Chondrocyte (in vitro differentiated cells): ENCODE measurements around the gene PDLIM7. TPM values are rescaled to one million over a fixed set of nuclear protein-coding genes. Genes with fewer than 3 reads are reported as not detected.
A peak's percentile ranks its signal among the peaks of the same experiment; 100 is the strongest.

Experiments used
- DNase-seq: peaks from one replicate; pipeline ENCODE4 v3.0.0; 2021; ENCODE audit warnings: mixed read lengths, low spot score
- H3K27ac Mint-ChIP-seq: one replicate; pipeline ENCODE4 v1.8.0; 2021; ENCODE audit warnings: mild to moderate bottlenecking, moderate library complexity, mixed read lengths; ENCODE audit not compliant: unreplicated experiment
- H3K27me3 Mint-ChIP-seq: 2 replicates; pipeline ENCODE4 v1.8.0; 2021; ENCODE audit warnings: low read depth, mixed read lengths
- H3K36me3 Mint-ChIP-seq: 2 replicates; pipeline ENCODE4 v1.8.0; 2021; ENCODE audit warnings: low read depth, mixed read lengths
- H3K4me1 Mint-ChIP-seq: 2 replicates; pipeline ENCODE4 v1.8.0; 2021; ENCODE audit warnings: low read depth, mild to moderate bottlenecking, mixed read lengths
- H3K4me3 Mint-ChIP-seq: one replicate; pipeline ENCODE4 v1.8.0; 2021; ENCODE audit warnings: mild to moderate bottlenecking, moderate library complexity, mixed read lengths; ENCODE audit not compliant: unreplicated experiment
- H3K9me3 Mint-ChIP-seq: 2 replicates; pipeline ENCODE4 v1.8.0; 2021; ENCODE audit warnings: low read depth, mixed read lengths
- total RNA-seq: library from RNA; stranded (reverse); gene quantifications from 3 replicates; pipeline ENCODE4 v1.2.1, GENCODE V29; 2021
- TF ChIP-seq, protein P1 (sequence below): fragments of 200-600 bp; sonication (generic); IDR thresholded peaks from 2 replicates; pipeline ENCODE4 v1.5.0; 2021; ENCODE audit warnings: antibody characterized with exemption, mild to moderate bottlenecking, moderate library complexity

The PDLIM7 gene
- total RNA-seq, 1 donor from 2014 or later, result 633 TPM

DNA sequence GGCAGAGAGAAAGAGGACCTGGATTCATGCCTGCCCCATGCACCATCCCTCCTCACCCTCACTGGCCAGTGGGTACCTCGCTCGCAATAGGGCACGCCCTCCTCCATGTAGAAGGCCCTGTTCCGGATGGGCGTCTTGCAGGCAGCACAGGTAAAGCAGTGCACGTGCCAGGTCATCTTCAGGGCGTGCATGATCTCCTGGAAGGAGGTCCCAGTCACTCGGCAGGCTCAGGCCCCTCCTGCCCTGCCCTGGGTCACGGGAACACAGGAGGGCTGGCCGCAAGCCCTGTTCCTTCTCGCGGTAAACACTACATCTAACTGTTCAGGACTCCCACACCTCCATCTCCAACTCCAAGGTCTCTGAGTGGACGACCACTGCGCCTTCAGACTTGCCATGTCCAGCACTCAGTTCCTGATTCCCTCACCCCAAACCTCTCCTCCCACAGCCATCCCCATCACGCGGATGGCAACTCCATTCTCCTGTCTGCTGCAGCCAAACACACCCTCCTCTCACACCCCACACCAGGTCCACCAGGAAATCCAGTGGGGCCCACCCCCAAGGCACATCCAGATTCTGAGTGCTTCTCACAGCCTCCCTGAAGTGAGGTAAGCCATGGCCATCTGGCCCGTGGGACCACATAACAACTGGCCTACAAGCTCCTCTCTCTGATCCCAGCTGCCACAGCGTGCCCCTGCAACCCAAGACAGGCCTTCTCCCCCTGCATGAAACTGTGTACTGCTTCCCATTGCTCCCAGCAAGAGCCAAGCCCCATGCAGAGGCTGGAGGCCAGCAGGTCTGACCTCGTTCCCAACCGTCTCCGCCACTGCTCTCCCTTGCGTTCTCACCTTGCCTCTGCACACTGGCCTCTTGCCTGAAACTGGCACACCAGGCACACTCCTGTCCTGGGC is 13.2 kb downstream of the PDLIM7 start:
- no peaks in the 10 kb centered on the region for H3K27me3 Mint-ChIP-seq
- no peak for DNase-seq
- peaks cover 71% of the 10 kb centered on the region for H3K4me1 Mint-ChIP-seq
- TF ChIP-seq, protein P1, sequence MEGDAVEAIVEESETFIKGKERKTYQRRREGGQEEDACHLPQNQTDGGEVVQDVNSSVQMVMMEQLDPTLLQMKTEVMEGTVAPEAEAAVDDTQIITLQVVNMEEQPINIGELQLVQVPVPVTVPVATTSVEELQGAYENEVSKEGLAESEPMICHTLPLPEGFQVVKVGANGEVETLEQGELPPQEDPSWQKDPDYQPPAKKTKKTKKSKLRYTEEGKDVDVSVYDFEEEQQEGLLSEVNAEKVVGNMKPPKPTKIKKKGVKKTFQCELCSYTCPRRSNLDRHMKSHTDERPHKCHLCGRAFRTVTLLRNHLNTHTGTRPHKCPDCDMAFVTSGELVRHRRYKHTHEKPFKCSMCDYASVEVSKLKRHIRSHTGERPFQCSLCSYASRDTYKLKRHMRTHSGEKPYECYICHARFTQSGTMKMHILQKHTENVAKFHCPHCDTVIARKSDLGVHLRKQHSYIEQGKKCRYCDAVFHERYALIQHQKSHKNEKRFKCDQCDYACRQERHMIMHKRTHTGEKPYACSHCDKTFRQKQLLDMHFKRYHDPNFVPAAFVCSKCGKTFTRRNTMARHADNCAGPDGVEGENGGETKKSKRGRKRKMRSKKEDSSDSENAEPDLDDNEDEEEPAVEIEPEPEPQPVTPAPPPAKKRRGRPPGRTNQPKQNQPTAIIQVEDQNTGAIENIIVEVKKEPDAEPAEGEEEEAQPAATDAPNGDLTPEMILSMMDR, result no peak
- no peaks in the 10 kb centered on the region for H3K9me3 Mint-ChIP-seq
- no peak overlapping the region for H3K4me3 Mint-ChIP-seq
- H3K36me3 Mint-ChIP-seq, result peaks cover 52% of the 10 kb centered on the region
- peak overlapping the region; percentile 90 for H3K27ac Mint-ChIP-seq

DNA sequence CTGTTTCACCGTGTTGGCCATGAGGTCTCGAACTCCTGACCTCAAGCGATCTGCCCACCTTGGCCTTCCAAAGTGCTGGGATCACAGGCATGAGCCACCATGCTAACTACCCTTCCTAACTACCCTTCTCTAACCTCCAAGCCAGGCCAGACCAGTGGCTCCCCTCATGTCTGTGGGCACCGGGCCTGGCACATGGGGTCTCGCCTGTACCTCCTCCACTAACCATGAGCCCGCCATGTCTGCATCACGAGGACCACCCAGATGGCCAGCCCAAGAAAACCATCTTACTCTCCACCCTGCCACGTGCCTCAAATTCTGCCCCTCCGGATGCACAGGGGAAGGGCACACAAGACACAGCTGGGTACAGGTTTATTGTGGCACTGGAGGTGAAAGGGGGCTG is 14.4 kb downstream of the PDLIM7 start:
- H3K4me1 Mint-ChIP-seq, result peaks cover 74% of the 10 kb centered on the region
- no peak overlapping the region for H3K4me3 Mint-ChIP-seq
- no peaks in the 10 kb centered on the region for H3K9me3 Mint-ChIP-seq
- H3K27ac Mint-ChIP-seq, result peak overlapping the region; percentile 87
- peaks cover 45% of the 10 kb centered on the region for H3K36me3 Mint-ChIP-seq
- H3K27me3 Mint-ChIP-seq, result no peaks in the 10 kb centered on the region
- TF ChIP-seq, protein P1, result no peak
- no peak for DNase-seq

DNA sequence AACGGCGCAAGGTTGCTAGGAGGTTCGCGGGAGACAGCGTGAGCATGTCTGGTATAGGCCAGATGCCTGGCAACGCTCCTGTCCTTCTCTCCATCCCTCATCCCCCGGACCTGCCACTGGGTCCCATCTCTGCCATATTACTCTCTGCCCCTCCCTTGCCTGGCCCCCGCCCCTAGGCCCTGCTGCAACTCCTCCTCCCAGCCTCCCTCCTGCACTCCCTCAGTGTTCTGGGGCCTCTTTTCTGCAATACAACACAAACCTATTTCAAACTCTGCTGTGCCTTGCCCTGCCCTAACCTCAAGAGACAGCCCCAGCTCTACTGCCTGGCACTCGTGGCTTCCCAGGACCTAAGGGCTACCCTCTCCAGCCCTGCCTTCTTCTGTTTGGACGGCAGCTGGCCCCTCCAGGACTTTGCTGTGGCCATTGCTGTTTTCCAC is 15.0 kb downstream of the PDLIM7 start:
- Mint-ChIP-seq H3K27me3 (no peaks in the 10 kb centered on the region), H3K4me3 (no peak overlapping the region), H3K4me1 (peaks cover 74% of the 10 kb centered on the region), H3K27ac (peak overlapping the region; percentile 76), H3K9me3 (no peaks in the 10 kb centered on the region), H3K36me3 (peaks cover 40% of the 10 kb centered on the region)
- TF ChIP-seq, protein P1, result no peak
- no peak for DNase-seq

DNA sequence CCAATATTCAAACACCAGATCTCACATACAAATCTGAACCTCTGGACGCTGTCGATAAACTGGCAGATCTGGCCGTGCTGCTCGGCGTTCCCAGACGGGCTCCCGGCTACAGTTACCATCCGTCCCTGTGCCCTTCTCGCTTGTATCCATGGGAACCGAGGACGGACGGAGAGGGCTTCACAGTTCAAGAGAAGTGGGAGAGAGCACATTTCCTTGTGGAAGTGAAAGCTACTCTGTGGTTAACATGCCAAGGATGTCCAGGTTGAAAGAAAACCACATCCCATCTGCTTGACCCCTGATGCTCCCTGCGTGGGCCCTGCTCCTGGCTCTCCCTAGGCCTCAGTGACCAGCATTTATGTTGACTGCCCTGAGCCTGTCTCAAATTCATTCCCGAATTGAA is 17.6 kb downstream of the PDLIM7 start:
- peaks cover 81% of the 10 kb centered on the region for H3K4me1 Mint-ChIP-seq
- H3K4me3 Mint-ChIP-seq, result no peak overlapping the region
- H3K36me3 Mint-ChIP-seq, result peaks cover 22% of the 10 kb centered on the region
- no peaks in the 10 kb centered on the region for H3K9me3 Mint-ChIP-seq
- no peaks in the 10 kb centered on the region for H3K27me3 Mint-ChIP-seq
- TF ChIP-seq, protein P1, result no peak
- H3K27ac Mint-ChIP-seq, result peak overlapping the region; percentile 99
- no peak for DNase-seq

DNA sequence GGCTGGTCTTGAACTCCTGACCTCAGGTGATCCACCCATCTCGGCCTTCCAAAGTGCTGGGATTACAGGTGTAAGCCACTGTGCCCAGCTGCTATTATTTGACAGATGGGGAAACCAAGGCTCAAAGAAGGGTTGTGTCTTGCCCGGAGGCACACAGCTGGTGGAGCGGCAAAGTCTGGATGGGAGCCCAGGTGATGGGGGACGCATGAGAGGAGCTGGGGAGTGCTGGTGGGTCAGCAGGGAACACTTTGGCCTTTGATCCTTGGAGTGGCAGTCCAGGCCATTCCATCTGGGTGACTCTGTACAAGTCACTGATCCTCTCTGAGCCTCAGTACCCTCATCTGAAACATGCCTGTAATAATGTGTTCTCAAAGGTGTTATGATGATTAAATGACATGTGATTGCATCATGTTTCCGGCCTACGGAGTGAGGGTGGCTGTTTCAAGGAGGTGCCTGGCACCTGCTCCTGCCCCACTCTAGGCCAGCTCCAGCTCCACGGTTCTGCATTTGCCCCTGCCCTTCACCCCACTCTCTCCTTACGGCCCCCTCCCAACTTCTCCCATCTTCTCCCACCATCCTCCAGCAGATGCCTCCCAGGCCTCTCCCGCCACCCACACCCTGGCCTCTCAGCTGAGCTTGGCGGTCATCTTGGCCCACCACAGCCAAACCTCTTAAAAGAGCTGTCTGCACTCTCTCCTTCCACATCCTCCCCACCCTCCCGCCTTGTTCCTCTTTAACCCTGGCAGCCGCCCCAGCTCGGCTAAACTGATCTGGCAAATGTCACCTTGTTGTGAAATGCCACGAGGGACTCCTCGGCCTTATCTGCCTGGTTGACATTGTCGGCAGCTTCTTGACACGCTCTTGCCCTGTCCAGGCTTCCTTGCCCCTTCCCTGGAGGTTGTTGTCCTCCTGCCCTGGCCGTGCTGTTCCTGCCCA is 18.4 kb downstream of the PDLIM7 start:
- Mint-ChIP-seq H3K36me3 (peaks cover 14% of the 10 kb centered on the region), H3K4me1 (peaks cover 81% of the 10 kb centered on the region), H3K4me3 (no peak overlapping the region), H3K9me3 (no peaks in the 10 kb centered on the region), H3K27ac (peak overlapping the region; percentile 99), H3K27me3 (no peaks in the 10 kb centered on the region)
- TF ChIP-seq, protein P1, result no peak
- no peak for DNase-seq
